A549 (cell line): ENCODE measurements around the gene RBM26.

Experiments used
- BHLHE40 ChIP-seq: IDR thresholded peaks from 2 replicates; pipeline ENCODE4 v1.6.1; 2012; ENCODE audit warnings: low read depth, low read length, inconsistent platforms
- GATA3 ChIP-seq: IDR thresholded peaks from 2 replicates; pipeline ENCODE4 v1.6.1; 2012; ENCODE audit warnings: borderline replicate concordance
- MAFK ChIP-seq: fragments of 450-650 bp; IDR thresholded peaks from 2 replicates; pipeline ENCODE4 v1.6.1; 2014; ENCODE audit not compliant: partially characterized antibody
- MAZ ChIP-seq: fragments of 150-350 bp; IDR thresholded peaks from 2 replicates; pipeline ENCODE4 v1.6.1; 2014; ENCODE audit warnings: antibody characterized with exemption, low read depth, low read length, borderline replicate concordance
- TF ChIP-seq, protein P1 (sequence below): fragments of 450-650 bp; IDR thresholded peaks from 2 replicates; pipeline ENCODE4 v1.6.1; 2014; ENCODE audit warnings: antibody characterized with exemption
- TF ChIP-seq, protein P2 (sequence below): fragments of >200 bp; sonication (Bioruptor Twin); formaldehyde crosslinking; IDR thresholded peaks from 3 replicates; pipeline ENCODE4 v1.5.1; 2016

DNA sequence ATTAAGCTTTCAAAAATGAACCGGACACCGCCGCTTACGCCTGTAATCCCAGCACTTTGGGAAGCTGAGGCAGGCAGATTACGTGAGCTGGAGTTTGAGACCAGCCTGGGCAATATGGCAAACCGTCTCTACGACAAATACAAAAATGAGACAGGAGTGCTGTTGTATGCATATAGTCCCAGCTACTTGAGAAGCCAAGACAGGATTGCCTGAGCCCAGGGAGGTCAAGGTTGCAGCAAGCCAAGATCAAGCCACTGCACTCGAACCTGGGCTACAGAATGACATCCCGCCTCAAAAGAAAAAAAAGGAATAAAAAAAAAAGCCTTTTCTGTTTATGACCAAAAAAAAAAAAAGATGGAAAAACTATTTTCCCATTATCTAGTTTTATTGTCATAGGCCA lies 96.4 kb downstream of the RBM26 start:
- TF ChIP-seq, protein P1, sequence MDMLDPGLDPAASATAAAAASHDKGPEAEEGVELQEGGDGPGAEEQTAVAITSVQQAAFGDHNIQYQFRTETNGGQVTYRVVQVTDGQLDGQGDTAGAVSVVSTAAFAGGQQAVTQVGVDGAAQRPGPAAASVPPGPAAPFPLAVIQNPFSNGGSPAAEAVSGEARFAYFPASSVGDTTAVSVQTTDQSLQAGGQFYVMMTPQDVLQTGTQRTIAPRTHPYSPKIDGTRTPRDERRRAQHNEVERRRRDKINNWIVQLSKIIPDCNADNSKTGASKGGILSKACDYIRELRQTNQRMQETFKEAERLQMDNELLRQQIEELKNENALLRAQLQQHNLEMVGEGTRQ, result no peak
- no peak for TF ChIP-seq MAZ
- no peak for TF ChIP-seq BHLHE40
- no peak for TF ChIP-seq MAFK
- TF ChIP-seq GATA3, result no peak
- TF ChIP-seq, protein P2, sequence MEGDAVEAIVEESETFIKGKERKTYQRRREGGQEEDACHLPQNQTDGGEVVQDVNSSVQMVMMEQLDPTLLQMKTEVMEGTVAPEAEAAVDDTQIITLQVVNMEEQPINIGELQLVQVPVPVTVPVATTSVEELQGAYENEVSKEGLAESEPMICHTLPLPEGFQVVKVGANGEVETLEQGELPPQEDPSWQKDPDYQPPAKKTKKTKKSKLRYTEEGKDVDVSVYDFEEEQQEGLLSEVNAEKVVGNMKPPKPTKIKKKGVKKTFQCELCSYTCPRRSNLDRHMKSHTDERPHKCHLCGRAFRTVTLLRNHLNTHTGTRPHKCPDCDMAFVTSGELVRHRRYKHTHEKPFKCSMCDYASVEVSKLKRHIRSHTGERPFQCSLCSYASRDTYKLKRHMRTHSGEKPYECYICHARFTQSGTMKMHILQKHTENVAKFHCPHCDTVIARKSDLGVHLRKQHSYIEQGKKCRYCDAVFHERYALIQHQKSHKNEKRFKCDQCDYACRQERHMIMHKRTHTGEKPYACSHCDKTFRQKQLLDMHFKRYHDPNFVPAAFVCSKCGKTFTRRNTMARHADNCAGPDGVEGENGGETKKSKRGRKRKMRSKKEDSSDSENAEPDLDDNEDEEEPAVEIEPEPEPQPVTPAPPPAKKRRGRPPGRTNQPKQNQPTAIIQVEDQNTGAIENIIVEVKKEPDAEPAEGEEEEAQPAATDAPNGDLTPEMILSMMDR, result no peak
